T-helper 2 cell treated with Interferon-gamma antibody and Interleukin-4, amounts not matched to agents 100 ng/mL and 5 ng/mL, for 36 hours (primary cell): ENCODE results near the gene ATP11C. TPM values are rescaled to one million over a fixed set of nuclear protein-coding genes. Genes with fewer than 3 reads are reported as not detected.
"Not testable (repeated sequence)": the region's sequence is repeated elsewhere in the genome, so short reads cannot be mapped to it uniquely, and the experiment has no call there.

Experiments used
- intact Hi-C: fragments of 100-400 bp; cut with micrococcal nuclease; formaldehyde crosslinking; loops from one replicate; pipeline ENCODE4 v1.15.1; 2023
- total RNA-seq: library from RNA; stranded (reverse); gene quantifications from 2 replicates; pipeline ENCODE4 v1.2.3, GENCODE V29; 2022

The ATP11C gene
- total RNA-seq, 1 donor from 2014 or later, result 14.7 TPM

DNA sequence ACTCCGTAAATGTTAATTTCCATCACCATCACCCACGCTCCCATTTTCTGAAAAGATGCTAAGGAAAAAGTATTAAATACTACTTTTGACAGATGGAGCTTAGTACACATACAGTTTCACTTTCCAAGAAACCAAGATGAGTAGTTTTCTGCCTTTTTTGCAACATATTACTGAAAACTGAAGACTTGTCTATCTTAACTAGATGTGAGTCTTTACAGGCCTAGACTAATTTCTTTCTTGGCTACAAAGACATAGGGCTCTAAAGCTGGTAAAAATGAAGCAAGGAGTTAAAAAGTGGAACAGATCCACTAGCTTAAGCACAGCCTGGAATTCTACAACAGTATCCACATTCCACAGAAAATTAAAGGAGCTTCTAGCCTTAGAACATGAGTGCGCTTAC is 68.2 kb downstream of the ATP11C start:
- intact Hi-C loops, result no loop called here

DNA sequence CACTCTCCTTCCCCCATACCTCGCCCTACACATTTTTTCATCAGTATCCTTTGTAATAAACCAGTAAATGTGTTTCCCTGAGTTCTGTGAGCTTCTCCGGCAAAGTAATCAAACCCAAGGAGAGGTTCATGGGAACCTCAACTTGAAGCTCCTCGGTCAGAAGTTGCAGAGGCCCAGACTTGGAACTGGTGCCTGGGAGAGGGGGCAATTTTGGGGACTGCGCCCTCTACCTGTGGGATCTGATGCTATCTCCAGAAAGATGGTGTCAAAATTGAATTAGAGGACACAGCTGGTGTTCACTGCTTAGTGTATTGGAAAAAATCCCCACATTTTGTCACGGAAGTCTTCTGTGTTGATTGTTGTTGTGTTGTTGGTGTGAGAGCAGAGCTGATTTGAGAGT is 70.6 kb downstream of the ATP11C start:
- intact Hi-C loops, result no loop called here

DNA sequence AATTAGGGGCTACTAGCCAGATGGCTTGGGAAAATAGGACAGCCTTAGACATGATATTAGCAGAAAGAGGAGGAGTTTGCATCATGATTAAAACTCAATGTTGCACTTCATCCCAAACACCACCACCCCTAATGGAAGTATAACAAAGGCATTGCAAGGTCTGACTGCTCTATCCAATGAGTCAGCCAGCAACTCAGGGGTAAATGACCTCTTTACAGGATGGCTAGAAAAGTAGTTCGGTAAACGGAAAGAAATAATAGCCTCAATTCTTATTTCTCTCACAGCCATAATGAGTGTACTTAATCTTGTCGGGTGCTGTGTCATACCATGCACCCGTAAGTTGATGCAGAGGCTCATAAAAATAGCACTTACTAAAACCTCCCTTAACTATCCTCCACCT is 76.0 kb downstream of the ATP11C start:
- intact Hi-C loops, result not testable (repeated sequence)

DNA sequence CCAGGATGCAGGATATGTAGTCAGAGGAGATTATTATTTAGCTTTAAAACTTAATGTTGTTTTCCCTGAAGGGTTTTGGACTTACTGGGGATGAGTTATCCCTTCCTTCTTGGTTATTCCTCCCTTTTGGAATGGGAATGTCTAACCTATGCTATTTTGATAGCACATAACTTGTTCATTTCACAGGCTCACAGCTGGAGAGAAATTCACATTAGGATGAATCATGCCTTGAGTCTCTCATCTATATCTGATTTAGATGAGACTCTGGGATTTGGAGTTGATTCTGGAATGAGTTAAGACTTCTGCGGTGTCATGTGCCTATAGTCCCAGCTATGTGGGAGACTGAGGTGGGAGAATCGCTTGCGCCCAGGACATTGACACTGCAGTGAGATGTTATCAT is 81.1 kb downstream of the ATP11C start:
- intact Hi-C loops, result no loop called here

DNA sequence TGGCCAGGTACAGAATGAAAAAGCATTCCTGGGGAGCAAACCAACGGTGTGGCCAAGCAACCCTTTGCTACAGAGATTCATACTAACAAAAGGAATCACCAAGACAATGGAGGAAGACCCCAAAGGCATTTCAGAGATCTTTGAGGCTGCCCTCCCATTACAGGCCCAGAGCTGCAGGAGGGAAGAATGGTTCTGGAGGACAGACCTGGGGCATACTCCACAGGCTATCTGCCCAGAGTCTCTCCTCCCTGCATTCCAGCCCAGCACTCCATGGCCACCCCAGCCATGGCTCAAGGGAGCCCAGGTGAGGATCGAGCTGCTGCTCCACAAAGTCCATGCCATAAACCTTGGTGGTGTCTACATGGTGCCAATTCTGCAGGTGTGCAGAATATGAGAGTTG is 81.9 kb downstream of the ATP11C start:
- intact Hi-C loops, result no loop called here

DNA sequence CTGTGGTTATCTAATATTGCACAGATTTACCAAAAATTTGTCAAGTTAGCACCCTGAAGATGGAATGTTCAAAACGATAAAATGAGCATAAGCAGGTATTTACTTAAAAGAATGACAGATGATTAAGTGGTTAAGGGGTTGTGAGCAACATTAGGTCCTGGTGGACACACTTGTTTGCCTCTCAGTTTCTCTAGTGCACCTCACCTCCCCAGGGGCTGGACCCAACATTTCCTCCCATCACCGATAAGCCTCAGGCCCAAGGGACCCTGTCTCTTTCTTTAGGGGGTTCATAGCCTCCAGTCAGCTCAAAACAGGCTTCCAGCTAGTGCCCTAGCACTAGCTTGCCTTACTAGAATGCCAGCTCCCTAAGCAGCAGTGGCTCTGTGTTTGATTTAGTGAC is 88.0 kb downstream of the ATP11C start:
- intact Hi-C loops, result no loop called here

DNA sequence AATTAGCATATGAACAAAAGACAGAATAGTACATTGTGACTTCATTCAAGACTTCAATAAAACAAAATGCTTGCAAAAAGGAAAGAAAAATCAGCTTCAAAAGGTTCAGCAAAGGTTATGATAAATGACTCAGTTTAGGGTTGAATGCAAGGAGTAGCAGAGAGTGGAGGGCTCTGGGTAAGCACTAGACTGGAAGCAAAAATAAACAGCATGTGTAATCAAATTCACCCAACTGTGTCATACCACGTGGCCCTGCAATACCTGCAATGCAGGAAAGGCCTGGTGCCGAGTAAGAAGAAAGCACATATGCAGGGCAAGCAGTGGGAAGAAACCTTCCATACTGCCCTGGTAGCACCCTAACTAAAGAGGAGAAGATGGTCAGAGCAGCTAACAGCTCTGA is 88.7 kb downstream of the ATP11C start:
- intact Hi-C loops, result no loop called here

DNA sequence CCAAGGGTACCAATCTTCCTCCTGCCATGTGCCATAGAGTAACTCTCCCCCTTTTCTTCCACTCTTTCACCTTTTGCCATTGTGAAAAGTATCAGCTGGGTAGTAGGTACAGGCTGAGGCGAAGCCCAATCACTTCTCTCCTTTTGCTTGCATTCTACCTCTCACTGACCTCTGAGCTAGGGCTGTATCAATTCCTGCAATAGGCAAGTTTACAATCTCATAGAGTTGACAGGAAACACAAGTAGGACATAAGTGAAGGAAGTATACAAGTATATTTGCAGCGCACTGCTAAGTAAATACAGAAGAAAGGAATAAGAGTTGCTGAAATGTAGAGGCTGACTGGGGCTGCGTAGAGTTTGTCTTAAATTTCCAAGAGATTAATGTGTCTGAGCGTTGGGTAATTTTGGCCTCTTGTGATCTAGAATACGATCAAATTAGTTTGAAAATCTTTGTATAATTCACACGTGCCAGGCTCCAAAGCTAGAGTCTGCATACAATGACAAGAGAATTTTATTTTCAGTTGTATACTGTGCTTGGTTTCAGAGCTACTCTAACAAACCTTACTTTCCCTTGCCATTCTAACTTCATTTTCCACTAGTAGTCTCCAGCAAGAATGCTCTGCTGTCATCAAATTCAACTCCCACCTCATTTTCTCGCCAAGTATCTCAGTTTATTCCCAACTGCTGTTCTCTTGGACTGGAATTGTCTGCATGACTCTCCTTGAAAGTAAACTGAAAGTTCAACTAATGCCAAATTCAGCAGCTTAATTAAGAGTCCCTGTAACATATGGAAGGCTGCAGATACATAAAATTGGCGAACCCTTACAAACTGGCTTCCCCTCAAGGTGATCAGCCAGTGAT is 90.3 kb downstream of the ATP11C start:
- intact Hi-C loops, result no loop called here

DNA sequence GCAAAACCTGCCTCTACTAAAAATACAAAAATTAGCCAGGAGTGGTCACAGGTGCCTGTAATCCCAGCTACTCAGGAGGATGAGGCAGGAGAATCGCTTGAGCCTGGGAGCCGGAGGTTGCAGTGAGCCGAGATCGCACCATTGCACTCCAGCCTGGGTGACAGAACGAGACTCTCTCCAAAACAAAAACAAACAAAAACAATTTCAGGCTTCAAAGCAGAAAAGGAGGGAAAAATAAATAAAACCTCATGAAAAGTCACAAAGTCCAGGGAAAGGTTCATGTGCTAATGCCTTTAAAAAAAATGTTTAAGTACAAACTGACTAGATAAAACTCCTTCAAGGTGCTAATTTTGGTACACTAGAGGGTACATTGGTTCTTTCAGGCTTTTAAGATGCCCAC is 96.5 kb downstream of the ATP11C start:
- intact Hi-C loops, result not testable (repeated sequence)

DNA sequence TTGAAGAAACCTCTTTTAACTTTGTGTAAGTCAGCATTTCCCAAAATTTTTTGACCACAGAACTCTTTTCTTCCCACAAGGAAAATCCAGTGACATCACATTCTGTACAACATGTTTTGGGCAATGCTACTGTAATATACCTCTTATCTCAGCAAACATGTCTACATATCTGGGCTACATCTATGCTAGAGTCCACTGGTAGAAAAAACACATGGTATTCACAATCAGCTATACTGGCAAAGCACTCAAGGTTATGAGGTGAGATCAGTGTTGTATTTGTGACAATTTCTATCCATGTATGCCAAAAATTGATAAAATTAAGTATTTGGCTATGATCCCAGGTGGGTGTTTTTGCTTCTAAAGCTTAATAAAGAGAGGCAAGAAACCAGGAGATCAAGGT is 98.0 kb downstream of the ATP11C start:
- intact Hi-C loops, result no loop called here

DNA sequence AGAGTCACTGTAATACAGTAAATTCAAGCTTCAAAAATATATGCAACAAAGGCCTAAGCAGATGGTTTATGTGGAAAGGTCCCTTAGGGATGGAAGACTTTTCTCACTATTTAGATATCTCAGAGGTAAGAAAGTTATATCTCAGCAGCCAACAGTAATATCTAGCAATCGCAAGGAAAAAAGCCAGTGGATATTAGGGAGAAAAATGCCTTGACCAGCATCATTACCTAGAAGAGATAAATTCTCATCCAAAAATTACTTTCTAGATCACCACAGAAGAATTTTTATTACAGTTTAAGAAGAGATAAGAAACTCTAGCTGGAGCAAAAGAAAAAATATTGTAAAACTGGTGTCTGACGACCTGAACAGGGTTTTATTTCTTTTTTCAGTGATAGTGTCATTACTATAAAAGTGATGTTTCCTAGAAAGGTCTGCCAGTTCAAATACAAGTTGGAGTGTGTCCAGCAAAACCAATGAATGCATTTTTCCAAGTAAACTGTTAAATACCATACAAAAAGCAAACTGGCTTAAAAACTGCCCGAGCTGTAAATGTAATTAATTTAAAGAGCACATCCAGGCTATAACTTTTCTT is 100.0 kb downstream of the ATP11C start:
- intact Hi-C loops, result no loop called here

DNA sequence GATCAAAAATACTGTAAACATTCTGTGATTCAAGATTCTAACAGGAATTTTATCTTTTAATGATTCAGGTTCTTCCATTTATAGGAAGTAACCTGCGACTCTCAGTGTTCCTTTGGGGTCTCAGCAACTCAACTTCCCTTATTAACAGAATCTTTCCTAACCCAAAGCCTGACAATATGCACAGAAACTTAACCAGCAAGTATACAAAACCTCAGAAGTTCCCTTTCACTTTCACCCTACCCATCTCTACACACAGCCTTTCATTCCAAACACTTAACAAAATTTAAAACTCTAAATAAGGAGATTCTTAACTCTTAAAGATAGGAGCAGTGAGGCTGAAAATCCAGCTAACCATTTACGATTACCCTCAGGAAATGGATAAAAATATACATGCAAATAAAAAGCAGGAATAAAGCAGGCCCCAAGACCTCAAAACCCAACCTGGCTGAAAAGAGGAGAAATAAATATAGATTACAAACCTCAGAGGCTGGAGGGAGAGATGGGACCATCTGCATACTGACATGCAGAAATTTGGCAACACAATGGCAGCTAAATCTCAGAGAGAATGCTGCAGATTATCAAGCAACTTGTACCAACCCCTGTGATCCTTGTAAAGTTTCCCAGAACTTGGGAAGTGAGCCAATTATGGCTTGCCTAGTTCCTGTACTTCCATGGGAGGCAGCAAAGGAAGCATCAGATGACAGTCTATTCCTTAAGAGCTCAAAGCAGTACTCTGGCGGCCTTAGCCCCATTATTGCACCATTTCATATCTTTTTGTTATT is 101.0 kb downstream of the ATP11C start:
- intact Hi-C loops, result no loop called here

DNA sequence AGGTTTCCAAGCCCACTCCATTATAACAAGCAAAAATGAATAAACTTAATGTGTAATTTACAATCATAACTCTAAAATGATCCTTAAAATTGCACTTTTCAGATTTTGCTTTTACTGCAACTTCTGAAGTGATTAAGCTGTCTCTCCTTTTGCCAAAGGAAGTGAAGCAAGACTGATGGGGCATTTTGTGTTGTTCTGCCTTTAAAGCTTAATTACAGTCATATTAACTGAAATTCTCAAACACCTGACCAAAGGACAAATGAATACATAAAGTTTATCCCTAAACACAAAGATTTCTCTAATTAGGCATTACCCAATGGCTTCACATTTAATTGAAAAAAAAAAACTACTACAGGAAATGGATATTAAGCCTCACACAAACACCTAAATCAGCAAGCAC is 101.8 kb downstream of the ATP11C start:
- intact Hi-C loops, result no loop called here

DNA sequence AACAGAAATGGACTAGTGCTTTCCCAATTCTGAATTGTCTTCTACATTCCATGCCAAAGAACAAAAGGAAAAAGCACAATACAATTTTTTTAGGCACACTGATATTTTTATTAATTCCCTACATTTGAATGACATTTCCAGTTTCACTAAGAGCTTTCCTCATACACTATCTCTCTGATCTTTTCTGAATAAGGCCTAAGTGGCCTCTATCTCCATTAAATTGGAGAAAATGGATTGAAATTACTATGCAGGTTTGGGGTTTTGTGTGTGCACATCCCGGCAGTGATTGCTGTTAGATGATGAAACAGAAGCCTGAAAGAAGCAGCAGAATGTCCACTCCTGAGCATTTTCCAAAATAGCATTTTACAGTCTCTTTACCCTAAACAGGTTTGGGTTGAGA is 104.0 kb downstream of the ATP11C start:
- intact Hi-C loops, result no loop called here

DNA sequence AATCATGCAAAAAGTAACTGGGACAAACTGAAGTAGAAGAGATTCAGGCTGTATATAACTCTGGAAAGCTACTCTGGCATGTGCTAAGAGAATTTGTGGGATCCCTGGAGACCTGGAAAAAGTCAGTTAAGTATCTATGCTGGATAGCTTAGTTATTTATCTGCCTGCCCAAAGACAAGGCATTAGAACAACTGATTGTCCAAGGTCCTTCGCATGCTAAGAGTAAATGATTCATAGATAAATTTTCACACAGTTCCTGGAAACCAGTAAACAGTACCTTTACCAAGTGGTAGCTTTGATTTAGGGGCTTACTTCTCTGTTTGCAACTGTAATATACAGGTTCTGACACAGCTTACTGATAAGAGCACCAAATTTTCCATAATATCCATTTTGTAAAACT is 104.8 kb downstream of the ATP11C start:
- intact Hi-C loops, result no loop called here

DNA sequence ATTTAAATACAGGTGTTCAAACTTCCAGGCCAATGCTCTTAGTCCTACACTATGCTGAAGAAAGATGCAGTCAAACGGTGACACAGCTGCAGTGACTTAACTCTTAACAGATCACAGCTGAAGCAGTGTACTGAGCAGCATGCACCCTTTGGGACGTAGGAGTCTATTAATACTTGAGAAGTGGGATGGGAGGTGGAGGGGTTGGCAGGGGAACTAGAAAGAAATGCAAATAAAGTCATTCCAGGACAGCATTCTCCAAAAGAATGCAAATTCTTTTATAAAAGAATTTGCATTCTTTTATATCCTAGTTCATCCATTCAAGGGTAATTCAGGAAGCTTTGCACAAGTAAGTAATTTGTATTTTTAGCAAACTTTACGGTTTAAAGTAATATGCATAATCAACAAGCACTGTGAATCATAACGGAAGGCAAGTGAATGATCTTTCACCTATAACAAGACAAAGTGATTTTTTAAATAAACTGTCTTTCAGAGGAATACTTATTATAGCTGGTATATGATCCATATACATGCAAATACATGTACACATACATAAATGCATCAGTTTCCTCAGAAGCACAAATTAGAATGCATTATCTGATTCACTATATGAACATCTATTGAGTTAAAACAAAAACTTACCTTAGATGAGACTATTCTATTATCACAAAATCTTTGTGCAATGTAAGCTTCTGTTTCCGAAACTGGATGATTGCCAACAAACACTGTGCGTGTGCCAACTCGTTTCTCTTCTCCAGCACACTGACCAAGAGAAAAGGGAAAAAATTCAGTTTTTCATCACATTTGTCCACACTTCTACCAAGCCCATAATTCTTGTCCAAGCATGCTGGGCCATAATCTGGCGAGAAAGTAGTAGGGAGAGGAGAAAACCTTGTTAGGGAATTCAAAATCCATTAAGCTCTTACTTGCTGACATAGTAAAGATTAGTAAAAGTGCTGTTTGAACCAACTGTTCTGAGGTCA is 106.5 kb downstream of the ATP11C start:
- intact Hi-C loops, result no loop called here

DNA sequence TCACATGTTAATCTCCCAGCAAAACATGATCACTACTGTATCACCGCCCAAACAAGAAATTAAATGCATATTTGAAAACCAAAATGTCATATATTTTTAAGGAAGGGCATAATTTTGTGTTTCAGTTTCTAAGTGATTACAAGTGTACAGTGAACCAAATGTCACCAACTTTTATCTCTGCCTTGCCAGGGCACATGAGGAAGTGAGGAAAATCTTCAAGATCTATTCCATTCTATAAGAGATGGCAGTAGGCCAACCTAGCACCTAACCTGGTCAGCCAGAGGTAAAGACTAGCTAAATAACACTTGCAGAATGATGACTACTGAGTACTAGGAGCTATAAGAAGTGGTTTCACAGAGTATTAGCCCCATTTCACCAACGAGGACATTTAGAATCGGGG is 107.2 kb downstream of the ATP11C start:
- intact Hi-C loops, result no loop called here

DNA sequence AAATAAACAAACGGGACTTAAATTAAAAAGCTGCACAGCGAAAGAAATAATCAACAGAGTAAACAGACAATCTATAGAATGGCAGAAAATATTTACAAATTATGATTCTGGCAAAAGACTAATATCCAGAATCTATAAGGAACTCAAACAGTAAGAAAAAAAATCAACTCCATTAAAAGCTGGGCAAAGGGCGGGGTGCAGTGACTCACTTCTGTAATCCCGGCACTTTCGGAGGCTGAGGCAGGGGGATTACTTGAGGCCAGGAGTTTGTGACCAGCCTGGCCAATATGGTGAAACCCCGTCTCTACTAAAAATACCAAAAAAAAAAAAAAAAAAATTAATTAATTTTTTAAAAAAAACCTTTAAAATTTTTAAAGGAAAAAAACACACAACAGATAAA is 109.0 kb downstream of the ATP11C start:
- intact Hi-C loops, result no loop called here

DNA sequence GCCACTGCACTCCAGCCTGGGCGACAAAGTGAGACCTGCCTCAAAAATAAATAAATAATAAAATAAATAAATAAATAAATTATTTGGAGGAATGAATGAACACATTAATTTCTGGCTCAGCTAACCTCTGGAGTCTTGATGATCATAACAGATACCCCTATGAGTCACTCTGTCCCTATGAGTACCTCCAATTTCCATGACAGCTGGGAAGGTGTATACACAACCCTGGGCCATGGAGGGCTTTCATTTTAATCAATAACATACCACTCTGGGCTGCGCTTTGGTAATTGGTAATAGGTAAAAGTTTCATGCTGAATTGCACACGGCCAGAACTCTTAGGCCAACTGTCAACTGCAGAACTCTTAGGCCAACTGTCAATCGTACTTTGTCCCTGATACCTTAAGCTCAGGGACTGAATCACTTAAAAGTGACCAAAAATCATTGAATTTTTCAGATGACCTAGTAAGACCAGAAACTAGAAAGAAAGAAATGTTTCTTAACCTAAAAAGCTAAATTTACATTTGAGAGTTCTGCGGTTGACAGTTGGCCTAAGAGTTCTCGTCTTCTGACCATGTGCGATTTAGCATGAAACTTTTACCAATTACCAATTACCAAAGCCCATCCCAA is 112.4 kb downstream of the ATP11C start:
- intact Hi-C loops, result no loop called here

DNA sequence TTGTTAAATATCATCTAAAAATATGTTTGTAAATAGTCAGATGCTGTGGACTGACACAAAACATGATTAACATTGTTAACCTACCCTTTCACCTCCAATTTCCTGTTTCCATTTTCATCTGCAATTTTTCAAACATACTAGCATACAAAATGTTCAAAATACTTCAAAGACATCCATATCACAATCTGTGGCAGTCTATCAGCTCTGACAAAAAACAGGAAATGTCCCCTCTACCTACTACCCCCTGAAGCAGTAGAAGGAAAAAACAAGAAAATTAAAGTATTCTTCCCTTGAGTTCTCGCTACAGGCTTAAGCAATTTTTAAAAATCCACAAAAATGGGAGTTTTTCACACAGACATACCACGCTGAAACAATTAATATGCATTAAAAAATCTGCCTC is 116.6 kb downstream of the ATP11C start:
- intact Hi-C loops, result no loop called here

DNA sequence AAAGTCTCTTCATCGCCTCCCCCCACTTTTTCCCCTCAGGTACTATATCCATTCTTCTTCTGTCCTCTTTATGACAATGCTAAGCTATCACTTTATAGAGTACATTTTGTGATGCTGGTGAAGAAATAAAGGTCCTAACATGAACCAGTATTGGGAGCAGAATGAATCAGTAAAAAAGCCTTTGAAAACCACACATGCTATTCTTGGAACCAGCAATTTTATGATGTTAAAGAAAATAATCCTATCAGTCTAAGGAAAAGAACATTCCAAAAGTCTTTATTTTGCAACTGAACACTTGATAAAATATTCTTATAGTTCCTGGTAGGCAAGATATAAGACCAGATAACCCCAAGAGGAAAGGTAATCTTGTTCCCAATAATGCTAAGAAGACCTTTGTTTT is 117.1 kb downstream of the ATP11C start:
- intact Hi-C loops, result no loop called here
